ENCODE results near the gene KCNF1. TPM values are rescaled to one million over a fixed set of nuclear protein-coding genes. Genes with fewer than 3 reads are reported as not detected.

The KCNF1 gene
- total RNA-seq, 1 experiment from 2014 or later: 1.2 TPM

DNA sequence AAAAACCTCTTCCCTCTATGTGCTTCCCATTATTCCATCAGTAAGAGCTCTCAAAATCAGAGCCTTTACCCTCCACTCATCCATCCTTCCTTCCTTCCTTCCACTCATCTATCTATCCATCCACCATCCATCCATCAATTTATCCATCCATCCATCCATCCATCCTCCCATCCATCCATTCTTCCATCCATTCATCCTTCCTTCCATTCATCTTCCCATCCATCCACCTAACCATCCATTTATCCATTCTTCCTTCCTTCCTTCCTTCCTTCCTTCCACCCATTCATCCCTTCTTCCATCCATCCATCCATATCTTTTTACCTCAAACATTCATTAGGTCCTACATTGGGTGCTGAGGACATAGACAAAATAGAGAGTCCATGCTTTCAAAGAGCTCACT is 19.4 kb upstream of the KCNF1 start (continued):
- TF ChIP-seq, protein P1, sequence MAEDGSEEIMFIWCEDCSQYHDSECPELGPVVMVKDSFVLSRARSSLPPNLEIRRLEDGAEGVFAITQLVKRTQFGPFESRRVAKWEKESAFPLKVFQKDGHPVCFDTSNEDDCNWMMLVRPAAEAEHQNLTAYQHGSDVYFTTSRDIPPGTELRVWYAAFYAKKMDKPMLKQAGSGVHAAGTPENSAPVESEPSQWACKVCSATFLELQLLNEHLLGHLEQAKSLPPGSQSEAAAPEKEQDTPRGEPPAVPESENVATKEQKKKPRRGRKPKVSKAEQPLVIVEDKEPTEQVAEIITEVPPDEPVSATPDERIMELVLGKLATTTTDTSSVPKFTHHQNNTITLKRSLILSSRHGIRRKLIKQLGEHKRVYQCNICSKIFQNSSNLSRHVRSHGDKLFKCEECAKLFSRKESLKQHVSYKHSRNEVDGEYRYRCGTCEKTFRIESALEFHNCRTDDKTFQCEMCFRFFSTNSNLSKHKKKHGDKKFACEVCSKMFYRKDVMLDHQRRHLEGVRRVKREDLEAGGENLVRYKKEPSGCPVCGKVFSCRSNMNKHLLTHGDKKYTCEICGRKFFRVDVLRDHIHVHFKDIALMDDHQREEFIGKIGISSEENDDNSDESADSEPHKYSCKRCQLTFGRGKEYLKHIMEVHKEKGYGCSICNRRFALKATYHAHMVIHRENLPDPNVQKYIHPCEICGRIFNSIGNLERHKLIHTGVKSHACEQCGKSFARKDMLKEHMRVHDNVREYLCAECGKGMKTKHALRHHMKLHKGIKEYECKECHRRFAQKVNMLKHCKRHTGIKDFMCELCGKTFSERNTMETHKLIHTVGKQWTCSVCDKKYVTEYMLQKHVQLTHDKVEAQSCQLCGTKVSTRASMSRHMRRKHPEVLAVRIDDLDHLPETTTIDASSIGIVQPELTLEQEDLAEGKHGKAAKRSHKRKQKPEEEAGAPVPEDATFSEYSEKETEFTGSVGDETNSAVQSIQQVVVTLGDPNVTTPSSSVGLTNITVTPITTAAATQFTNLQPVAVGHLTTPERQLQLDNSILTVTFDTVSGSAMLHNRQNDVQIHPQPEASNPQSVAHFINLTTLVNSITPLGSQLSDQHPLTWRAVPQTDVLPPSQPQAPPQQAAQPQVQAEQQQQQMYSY (CRISPR knock-in tag; IDR thresholded peaks at IDR 0.05): no peak
- TF ChIP-seq SMAD3 (CRISPR knock-in tag; IDR thresholded peaks at IDR 0.05; ENCODE audit: borderline replicate concordance) (no peak), ATF1 (CRISPR knock-in tag; IDR thresholded peaks at IDR 0.05) (no peak), RELA (CRISPR knock-in tag; IDR thresholded peaks at IDR 0.05; ENCODE audit: borderline replicate concordance) (no peak), PRRX2 (CRISPR knock-in tag; IDR thresholded peaks at IDR 0.05) (no peak), MYBL2 (CRISPR knock-in tag; IDR thresholded peaks at IDR 0.05) (no peak)
- TF ChIP-seq, protein P2, sequence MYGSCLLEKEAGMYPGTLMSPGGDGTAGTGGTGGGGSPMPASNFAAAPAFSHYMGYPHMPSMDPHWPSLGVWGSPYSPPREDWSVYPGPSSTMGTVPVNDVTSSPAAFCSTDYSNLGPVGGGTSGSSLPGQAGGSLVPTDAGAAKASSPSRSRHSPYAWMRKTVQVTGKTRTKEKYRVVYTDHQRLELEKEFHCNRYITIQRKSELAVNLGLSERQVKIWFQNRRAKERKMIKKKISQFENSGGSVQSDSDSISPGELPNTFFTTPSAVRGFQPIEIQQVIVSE (CRISPR knock-in tag; IDR thresholded peaks at IDR 0.05; ENCODE audit: borderline replicate concordance): no peak
- TF ChIP-seq, protein P3, sequence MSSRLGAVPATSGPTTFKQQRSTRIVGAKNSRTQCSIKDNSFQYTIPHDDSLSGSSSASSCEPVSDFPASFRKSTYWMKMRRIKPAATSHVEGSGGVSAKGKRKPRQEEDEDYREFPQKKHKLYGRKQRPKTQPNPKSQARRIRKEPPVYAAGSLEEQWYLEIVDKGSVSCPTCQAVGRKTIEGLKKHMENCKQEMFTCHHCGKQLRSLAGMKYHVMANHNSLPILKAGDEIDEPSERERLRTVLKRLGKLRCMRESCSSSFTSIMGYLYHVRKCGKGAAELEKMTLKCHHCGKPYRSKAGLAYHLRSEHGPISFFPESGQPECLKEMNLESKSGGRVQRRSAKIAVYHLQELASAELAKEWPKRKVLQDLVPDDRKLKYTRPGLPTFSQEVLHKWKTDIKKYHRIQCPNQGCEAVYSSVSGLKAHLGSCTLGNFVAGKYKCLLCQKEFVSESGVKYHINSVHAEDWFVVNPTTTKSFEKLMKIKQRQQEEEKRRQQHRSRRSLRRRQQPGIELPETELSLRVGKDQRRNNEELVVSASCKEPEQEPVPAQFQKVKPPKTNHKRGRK (CRISPR knock-in tag; IDR thresholded peaks at IDR 0.05; ENCODE audit: borderline replicate concordance): no peak

DNA sequence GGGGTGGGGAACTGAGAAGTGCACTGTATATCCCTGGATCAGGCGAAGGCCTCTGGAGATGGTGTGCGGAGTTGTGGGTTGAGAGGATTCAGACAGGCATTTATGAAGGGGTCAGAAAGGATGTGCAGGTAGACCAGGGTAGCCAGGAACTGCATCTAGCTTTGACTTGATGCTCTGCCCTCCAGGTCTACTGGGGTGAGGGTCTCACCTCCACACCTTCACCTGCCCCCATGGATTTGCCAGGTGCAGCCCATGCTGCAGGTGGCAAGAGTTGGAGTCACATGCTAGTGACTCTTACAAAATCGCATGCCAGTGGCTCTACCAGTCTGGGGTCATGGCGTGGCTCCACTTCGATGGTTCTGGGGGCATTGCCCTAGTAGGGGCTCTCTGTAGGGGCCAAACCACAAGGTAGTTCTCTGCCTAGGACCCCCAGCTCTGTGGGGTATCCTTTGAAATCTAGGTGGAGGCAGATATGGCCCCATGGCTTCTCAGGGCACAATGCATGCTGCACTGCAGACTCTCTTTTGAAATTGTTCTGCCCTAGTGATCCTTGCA is 18.9 kb upstream of the KCNF1 start:
- H3K27me3 Mint-ChIP-seq (ENCODE audit: low read depth): no peaks in the 10 kb centered on the region
- H3K4me1 Mint-ChIP-seq: peaks cover 10% of the 10 kb centered on the region; the same call in 1 of the 2 replicates
- H3K4me3 Mint-ChIP-seq: no peak overlapping the region
- ATAC-seq (no peak), DNase-seq (ENCODE audit: low spot score) (no peak)
- no peak for TF ChIP-seq SOX15 (CRISPR knock-in tag; IDR thresholded peaks at IDR 0.05)
- no peak for TF ChIP-seq ATF1 (CRISPR knock-in tag; IDR thresholded peaks at IDR 0.05)
- TF ChIP-seq, protein P4, sequence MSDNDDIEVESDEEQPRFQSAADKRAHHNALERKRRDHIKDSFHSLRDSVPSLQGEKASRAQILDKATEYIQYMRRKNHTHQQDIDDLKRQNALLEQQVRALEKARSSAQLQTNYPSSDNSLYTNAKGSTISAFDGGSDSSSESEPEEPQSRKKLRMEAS (CRISPR knock-in tag; IDR thresholded peaks at IDR 0.05): no peak
- TF ChIP-seq, protein P5, sequence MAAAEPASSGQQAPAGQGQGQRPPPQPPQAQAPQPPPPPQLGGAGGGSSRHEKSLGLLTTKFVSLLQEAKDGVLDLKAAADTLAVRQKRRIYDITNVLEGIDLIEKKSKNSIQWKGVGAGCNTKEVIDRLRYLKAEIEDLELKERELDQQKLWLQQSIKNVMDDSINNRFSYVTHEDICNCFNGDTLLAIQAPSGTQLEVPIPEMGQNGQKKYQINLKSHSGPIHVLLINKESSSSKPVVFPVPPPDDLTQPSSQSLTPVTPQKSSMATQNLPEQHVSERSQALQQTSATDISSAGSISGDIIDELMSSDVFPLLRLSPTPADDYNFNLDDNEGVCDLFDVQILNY (CRISPR knock-in tag; IDR thresholded peaks at IDR 0.05): no peak
- TF ChIP-seq, protein P6, sequence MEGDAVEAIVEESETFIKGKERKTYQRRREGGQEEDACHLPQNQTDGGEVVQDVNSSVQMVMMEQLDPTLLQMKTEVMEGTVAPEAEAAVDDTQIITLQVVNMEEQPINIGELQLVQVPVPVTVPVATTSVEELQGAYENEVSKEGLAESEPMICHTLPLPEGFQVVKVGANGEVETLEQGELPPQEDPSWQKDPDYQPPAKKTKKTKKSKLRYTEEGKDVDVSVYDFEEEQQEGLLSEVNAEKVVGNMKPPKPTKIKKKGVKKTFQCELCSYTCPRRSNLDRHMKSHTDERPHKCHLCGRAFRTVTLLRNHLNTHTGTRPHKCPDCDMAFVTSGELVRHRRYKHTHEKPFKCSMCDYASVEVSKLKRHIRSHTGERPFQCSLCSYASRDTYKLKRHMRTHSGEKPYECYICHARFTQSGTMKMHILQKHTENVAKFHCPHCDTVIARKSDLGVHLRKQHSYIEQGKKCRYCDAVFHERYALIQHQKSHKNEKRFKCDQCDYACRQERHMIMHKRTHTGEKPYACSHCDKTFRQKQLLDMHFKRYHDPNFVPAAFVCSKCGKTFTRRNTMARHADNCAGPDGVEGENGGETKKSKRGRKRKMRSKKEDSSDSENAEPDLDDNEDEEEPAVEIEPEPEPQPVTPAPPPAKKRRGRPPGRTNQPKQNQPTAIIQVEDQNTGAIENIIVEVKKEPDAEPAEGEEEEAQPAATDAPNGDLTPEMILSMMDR (IDR thresholded peaks at IDR 0.05): no peak
- TF ChIP-seq, protein P1 (CRISPR knock-in tag; IDR thresholded peaks at IDR 0.05): no peak
- TF ChIP-seq, protein P7, sequence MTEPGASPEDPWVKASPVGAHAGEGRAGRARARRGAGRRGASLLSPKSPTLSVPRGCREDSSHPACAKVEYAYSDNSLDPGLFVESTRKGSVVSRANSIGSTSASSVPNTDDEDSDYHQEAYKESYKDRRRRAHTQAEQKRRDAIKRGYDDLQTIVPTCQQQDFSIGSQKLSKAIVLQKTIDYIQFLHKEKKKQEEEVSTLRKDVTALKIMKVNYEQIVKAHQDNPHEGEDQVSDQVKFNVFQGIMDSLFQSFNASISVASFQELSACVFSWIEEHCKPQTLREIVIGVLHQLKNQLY (CRISPR knock-in tag; IDR thresholded peaks at IDR 0.05): no peak
- TF ChIP-seq CBFB (CRISPR knock-in tag; IDR thresholded peaks at IDR 0.05; ENCODE audit: low read depth): no peak
- no peak for TF ChIP-seq SMAD4 (CRISPR knock-in tag; IDR thresholded peaks at IDR 0.05)
- TF ChIP-seq ESRRA (CRISPR knock-in tag; IDR thresholded peaks at IDR 0.05; ENCODE audit: borderline replicate concordance): no peak
- no peak for TF ChIP-seq SP1 (CRISPR knock-in tag; conservative IDR thresholded peaks at IDR 0.05)
- TF ChIP-seq, protein P8, sequence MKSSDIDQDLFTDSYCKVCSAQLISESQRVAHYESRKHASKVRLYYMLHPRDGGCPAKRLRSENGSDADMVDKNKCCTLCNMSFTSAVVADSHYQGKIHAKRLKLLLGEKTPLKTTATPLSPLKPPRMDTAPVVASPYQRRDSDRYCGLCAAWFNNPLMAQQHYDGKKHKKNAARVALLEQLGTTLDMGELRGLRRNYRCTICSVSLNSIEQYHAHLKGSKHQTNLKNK (CRISPR knock-in tag; IDR thresholded peaks at IDR 0.05): no peak
- no peak for TF ChIP-seq ZNF671 (CRISPR knock-in tag; IDR thresholded peaks at IDR 0.05)
- TF ChIP-seq, protein P9, sequence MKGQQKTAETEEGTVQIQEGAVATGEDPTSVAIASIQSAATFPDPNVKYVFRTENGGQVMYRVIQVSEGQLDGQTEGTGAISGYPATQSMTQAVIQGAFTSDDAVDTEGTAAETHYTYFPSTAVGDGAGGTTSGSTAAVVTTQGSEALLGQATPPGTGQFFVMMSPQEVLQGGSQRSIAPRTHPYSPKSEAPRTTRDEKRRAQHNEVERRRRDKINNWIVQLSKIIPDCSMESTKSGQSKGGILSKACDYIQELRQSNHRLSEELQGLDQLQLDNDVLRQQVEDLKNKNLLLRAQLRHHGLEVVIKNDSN (CRISPR knock-in tag; IDR thresholded peaks at IDR 0.05): no peak
- TF ChIP-seq HMGA2 (CRISPR knock-in tag; IDR thresholded peaks at IDR 0.05): no peak
- no peak for TF ChIP-seq TEAD1 (CRISPR knock-in tag; IDR thresholded peaks at IDR 0.05)
- ChIA-PET CTCF (interaction anchor here (1.0 to 2.1 kb wide), 2 partner anchors 17 to 60 kb away, joined by 3 to 6 read pairs; no protein-coding TSS in a partner anchor), POLR2A (no interaction called here)
- H3K36me3 Mint-ChIP-seq: no peaks in the 10 kb centered on the region
- no peak overlapping the region for H3K27ac Mint-ChIP-seq
- H3K9me3 Mint-ChIP-seq: no peaks in the 10 kb centered on the region
